Effector memory CD4-positive, alpha-beta T cell (primary cell): ENCODE data around the gene VRK1.

ENCODE experiments used
- DNase-seq, 3 donors: peaks; one replicate each; pipeline ENCODE4 v3.0.0-alpha.2; 2020
- H3K27ac ChIP-seq: 2 replicates; pipeline ENCODE4 v1.7.0; 2013; ENCODE audit warnings: mild to moderate bottlenecking, low read length, moderate library complexity; ENCODE audit not compliant: insufficient read depth, poor library complexity, severe bottlenecking
- H3K27me3 ChIP-seq: replicated peaks from 2 replicates; pipeline ENCODE4 v1.7.0; 2013; ENCODE audit warnings: mild to moderate bottlenecking, low read length; ENCODE audit not compliant: insufficient read depth, control insufficient read depth, poor library complexity, severe bottlenecking
- H3K36me3 ChIP-seq: 2 replicates; pipeline ENCODE4 v1.7.0; 2013; ENCODE audit warnings: mild to moderate bottlenecking, low read length, moderate library complexity; ENCODE audit not compliant: control insufficient read depth, insufficient read depth
- H3K4me1 ChIP-seq: 2 replicates; pipeline ENCODE4 v1.7.0; 2013; ENCODE audit warnings: low read length, mild to moderate bottlenecking; ENCODE audit not compliant: control insufficient read depth, insufficient read depth, poor library complexity, severe bottlenecking
- H3K4me3 ChIP-seq: 2 replicates; pipeline ENCODE4 v1.7.0; 2013; ENCODE audit warnings: low read length, low read depth, mild to moderate bottlenecking; ENCODE audit not compliant: insufficient read depth, poor library complexity, severe bottlenecking
- H3K9me3 ChIP-seq: 2 replicates; pipeline ENCODE4 v1.7.0; 2013; ENCODE audit warnings: mild to moderate bottlenecking, low read length, moderate library complexity; ENCODE audit not compliant: control insufficient read depth
- total RNA-seq, 3 donors: gene quantifications; one replicate each; lab custom pipeline; 2026; lab: John Stamatoyannopoulos, UW

Gene VRK1, protein sequence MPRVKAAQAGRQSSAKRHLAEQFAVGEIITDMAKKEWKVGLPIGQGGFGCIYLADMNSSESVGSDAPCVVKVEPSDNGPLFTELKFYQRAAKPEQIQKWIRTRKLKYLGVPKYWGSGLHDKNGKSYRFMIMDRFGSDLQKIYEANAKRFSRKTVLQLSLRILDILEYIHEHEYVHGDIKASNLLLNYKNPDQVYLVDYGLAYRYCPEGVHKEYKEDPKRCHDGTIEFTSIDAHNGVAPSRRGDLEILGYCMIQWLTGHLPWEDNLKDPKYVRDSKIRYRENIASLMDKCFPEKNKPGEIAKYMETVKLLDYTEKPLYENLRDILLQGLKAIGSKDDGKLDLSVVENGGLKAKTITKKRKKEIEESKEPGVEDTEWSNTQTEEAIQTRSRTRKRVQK
- total RNA-seq = 39.9 to 47.6 (median 42.0) reads per million in 3 donors

- Histone ChIP-seq H3K4me3 (peak within 1 kb of the TSS; percentile 74), H3K27ac (peak within 1 kb of the TSS; percentile 72), H3K36me3 (no peaks in the 10 kb centered on the region), H3K4me1 (no peaks in the 10 kb centered on the region), H3K27me3 (no peaks in the 10 kb centered on the region), H3K9me3 (no peaks in the 10 kb centered on the region)
- peak; percentile 87 to 92 (median 90) for DNase-seq
Observed at GRCh38 chr14:96796851-96797581, at the start of gene VRK1. Gene VRK1 (plus strand): TSS chr14:96797382. CDS start chr14:96833472, 36,090 bp downstream.

DNA sequence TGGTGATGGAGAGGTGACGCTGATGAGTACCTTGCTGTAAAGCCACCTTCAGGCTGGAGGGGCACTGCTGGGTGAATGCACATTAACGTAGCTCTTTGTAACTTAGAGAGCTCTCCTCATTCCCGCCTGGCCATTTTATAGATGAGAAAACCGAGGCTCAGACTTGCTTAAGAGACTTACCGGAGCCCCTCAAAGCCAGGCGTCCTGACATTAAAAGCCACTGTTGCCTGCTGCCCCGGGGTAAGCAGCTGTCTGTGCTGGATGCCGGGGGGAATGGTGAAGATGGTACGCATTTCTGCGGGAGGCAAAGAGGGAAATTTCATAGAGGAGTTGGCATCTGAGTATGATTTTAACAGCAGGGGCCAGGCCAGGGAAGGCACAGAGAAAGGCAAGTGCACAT is 49.6 kb upstream of the VRK1 start:
- Histone ChIP-seq H3K27me3 (peaks cover 5% of the 10 kb centered on the region), H3K9me3 (no peaks in the 10 kb centered on the region), H3K36me3 (no peaks in the 10 kb centered on the region), H3K4me3 (no peak overlapping the region), H3K4me1 (no peaks in the 10 kb centered on the region), H3K27ac (no peak overlapping the region)
- DNase-seq = no peak

DNA sequence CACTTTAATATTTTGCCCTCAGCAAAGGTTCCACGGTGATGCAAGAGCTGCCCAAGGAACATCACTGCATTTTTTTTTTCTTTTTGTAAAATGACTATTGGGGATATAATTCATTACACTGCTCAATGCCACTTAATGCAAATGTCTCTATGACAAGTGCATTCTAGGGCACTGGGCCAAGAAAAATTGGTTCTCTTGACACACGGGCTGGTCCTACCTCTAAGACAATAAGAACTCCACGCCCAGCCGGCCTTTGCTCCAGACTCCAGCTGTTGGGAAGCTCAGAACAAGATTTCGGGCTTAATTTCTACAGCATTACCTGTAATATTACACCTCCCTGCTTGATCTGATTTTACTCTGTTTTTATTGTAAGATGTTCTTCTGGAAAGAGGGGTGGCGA is 48.8 kb upstream of the VRK1 start:
- no peak for DNase-seq
- Histone ChIP-seq H3K27me3 (peaks cover 5% of the 10 kb centered on the region), H3K4me3 (no peak overlapping the region), H3K36me3 (no peaks in the 10 kb centered on the region), H3K27ac (no peak overlapping the region), H3K4me1 (no peaks in the 10 kb centered on the region), H3K9me3 (no peaks in the 10 kb centered on the region)

DNA sequence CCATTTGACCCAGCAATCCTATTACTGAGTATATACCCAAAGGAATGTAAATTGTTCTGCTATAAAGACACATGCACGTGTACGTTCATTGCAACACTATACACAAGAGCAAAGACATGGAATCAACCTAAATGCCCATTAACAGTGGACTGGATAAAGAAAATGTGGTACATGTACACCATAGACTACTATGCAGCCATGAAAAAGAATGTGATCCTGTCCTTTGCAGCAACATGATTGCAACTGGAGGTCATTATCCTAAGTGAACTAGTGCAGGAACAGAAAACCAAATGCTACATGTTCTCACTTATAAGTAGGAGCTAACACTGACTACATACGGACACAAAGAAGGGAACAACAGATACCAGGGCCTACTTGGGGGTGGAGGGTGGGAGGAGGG is 45.7 kb upstream of the VRK1 start:
- peaks cover 5% of the 10 kb centered on the region for H3K27me3 ChIP-seq
- no peak for DNase-seq
- H3K4me3 ChIP-seq = no peak overlapping the region
- H3K9me3 ChIP-seq = no peaks in the 10 kb centered on the region
- H3K36me3 ChIP-seq = no peaks in the 10 kb centered on the region
- H3K4me1 ChIP-seq = no peaks in the 10 kb centered on the region
- H3K27ac ChIP-seq = no peak overlapping the region

- peaks cover 5% of the 10 kb centered on the region for H3K27me3 ChIP-seq
- no peak overlapping the region for H3K4me3 ChIP-seq
- H3K9me3 ChIP-seq = no peaks in the 10 kb centered on the region
- no peaks in the 10 kb centered on the region for H3K36me3 ChIP-seq
- DNase-seq = no peak
- H3K4me1 ChIP-seq = no peaks in the 10 kb centered on the region
- no peak overlapping the region for H3K27ac ChIP-seq
Observed at GRCh38 chr14:96752125-96752524, 45.1 kb upstream of the VRK1 start.

GRCh38 chr14:96752594-96752993 is 44.6 kb upstream of the VRK1 start:
- H3K4me1 ChIP-seq = no peaks in the 10 kb centered on the region
- no peak overlapping the region for H3K27ac ChIP-seq
- no peak overlapping the region for H3K4me3 ChIP-seq
- H3K9me3 ChIP-seq = no peaks in the 10 kb centered on the region
- DNase-seq = no peak
- peaks cover 5% of the 10 kb centered on the region for H3K27me3 ChIP-seq
- no peaks in the 10 kb centered on the region for H3K36me3 ChIP-seq

DNA sequence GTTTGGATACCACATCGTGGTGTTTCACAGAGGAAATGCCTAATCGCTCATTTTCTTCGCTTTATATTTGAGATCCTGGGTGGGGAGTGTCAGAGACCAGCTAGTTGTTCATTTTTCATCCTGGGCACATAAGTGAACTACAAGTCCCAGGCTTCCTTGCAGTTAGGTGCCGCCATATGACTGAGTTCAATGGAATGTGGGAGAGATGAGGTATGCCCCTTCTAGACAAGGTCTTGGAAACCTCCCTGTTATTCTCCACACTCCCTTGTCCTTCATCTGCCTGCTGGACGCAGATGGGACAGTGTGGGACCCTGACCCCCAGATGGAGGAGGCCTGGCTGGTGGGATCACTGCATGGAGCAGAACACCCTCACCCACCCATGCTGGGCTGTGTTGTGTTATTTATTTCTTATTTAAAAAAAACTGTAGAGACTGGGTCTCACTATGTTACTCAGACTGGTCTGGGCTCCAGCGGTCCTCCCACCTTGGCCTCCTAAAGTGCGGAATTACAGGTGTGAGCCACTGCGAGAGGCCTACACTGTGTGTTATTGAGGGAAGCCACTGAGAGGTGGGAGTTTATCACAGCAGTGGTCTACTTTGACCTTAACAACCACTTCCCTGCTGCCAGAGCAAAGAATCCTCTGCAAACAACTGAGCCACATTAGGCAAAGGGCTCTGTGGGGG is 42.9 kb upstream of the VRK1 start:
- no peak for DNase-seq
- Histone ChIP-seq H3K27ac (no peak overlapping the region), H3K36me3 (no peaks in the 10 kb centered on the region), H3K9me3 (no peaks in the 10 kb centered on the region), H3K27me3 (no peaks in the 10 kb centered on the region), H3K4me1 (no peaks in the 10 kb centered on the region), H3K4me3 (no peak overlapping the region)

DNA sequence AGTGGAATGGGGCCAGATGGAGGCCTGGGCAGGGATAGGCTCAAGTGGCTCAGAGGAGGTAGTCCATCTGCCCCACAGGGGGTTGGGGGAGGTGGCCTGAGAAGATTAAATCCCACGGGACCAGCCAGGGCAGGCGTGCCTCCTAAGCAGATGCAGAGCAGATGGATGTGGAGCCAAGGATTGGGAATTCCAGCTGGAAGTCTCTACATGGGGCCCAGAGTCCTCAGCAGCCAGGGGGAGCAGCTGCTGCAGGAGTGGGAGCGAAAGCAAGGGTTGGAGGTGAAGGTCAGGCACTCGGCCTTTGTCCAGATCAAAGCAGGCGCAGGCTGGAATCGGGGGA is 42.4 kb upstream of the VRK1 start:
- Histone ChIP-seq H3K9me3 (no peaks in the 10 kb centered on the region), H3K36me3 (no peaks in the 10 kb centered on the region), H3K27ac (no peak overlapping the region), H3K4me3 (no peak overlapping the region), H3K4me1 (no peaks in the 10 kb centered on the region), H3K27me3 (no peaks in the 10 kb centered on the region)
- DNase-seq = no peak

- H3K36me3 ChIP-seq = no peaks in the 10 kb centered on the region
- H3K27ac ChIP-seq = no peak overlapping the region
- H3K4me3 ChIP-seq = no peak overlapping the region
- H3K4me1 ChIP-seq = no peaks in the 10 kb centered on the region
- DNase-seq = no peak
- H3K27me3 ChIP-seq = no peaks in the 10 kb centered on the region
- no peaks in the 10 kb centered on the region for H3K9me3 ChIP-seq
Observed at GRCh38 chr14:96756745-96757144, 40.4 kb upstream of the VRK1 start.

DNA sequence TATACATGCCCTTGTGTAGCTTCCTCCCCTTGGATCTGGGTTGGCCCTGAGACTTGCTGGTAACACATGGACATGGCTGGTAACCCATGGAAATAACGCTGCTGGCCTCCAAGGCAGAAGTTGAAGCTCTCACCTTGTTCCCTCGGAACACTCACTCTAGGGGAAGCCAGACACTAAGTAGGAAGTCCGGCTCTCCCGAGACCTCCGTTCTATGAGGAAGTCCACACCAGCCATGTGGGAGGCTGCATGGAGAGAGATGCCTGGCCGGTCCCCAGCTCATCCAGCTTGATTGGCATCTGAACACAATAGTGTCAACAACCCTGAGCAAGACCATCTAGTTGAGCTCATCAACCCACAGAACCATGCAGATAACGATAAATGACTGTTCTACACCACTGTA is 39.7 kb upstream of the VRK1 start:
- no peaks in the 10 kb centered on the region for H3K4me1 ChIP-seq
- no peaks in the 10 kb centered on the region for H3K36me3 ChIP-seq
- no peaks in the 10 kb centered on the region for H3K9me3 ChIP-seq
- H3K4me3 ChIP-seq = no peak overlapping the region
- no peak overlapping the region for H3K27ac ChIP-seq
- H3K27me3 ChIP-seq = no peaks in the 10 kb centered on the region
- DNase-seq = no peak
